WTC11 (cell line): ENCODE data around the gene NIFK. TPM values are rescaled to one million over a fixed set of nuclear protein-coding genes. Genes with fewer than 3 reads are reported as not detected.
A peak's percentile ranks its signal among the peaks of the same experiment; 100 is the strongest.

Source experiments
- ATAC-seq: fragments of 200-7000 bp; cut with Tn5 transposase; 2 replicates; pipeline ENCODE4 v1.10.0; 2021; ENCODE audit warnings: mild to moderate bottlenecking, moderate library complexity
- CTCF ChIA-PET: fragments of 300-600 bp; sonication (Branson Sonifier 250); formaldehyde crosslinking; loops from one replicate; lab custom pipeline; 2021; ENCODE audit warnings: antibody characterized with exemption; lab: Charles Lee
- POLR2A ChIA-PET: fragments of 350-600 bp; sonication (Branson Sonifier 250); formaldehyde crosslinking; loops from one replicate; lab custom pipeline; 2021; ENCODE audit warnings: antibody characterized with exemption; lab: Charles Lee
- DNase-seq: peaks from one replicate; pipeline ENCODE4 v3.0.0; 2021; ENCODE audit warnings: low spot score
- H3K27ac Mint-ChIP-seq: 2 replicates; pipeline ENCODE4 v1.8.0; 2021; ENCODE audit warnings: mixed read lengths
- H3K27me3 Mint-ChIP-seq: 2 replicates; pipeline ENCODE4 v1.8.0; 2021; ENCODE audit warnings: low read depth, mild to moderate bottlenecking, moderate library complexity, mixed read lengths
- H3K36me3 Mint-ChIP-seq: 2 replicates; pipeline ENCODE4 v1.8.0; 2021; ENCODE audit warnings: mixed read lengths
- H3K4me1 Mint-ChIP-seq: 2 replicates; pipeline ENCODE4 v1.8.0; 2022; ENCODE audit warnings: mixed read lengths
- H3K4me3 Mint-ChIP-seq: 2 replicates; pipeline ENCODE4 v1.8.0; 2021; ENCODE audit warnings: mild to moderate bottlenecking, moderate library complexity, mixed read lengths
- H3K9me3 Mint-ChIP-seq: 2 replicates; pipeline ENCODE4 v1.8.0; 2021; ENCODE audit warnings: mixed read lengths
- ATF3 ChIP-seq: sonication (generic); formaldehyde crosslinking; conservative IDR thresholded peaks from 2 replicates; pipeline ENCODE4 v1.8.1; 2022; ENCODE audit warnings: mild to moderate bottlenecking, missing genetic modification reagents
- ESRRA ChIP-seq: sonication (generic); formaldehyde crosslinking; IDR thresholded peaks from 2 replicates; pipeline ENCODE4 v1.8.1; 2022; ENCODE audit warnings: mild to moderate bottlenecking, missing genetic modification reagents, borderline replicate concordance
- FOXJ3 ChIP-seq: sonication (generic); formaldehyde crosslinking; IDR thresholded peaks from 2 replicates; pipeline ENCODE4 v1.9.0; 2021; ENCODE audit warnings: missing genetic modification reagents, mild to moderate bottlenecking, borderline replicate concordance
- GRHL2 ChIP-seq: fragments of 250-450 bp; sonication (Bioruptor Pico); IDR thresholded peaks from 2 replicates; pipeline ENCODE4 v1.8.0; 2022; ENCODE audit warnings: mild to moderate bottlenecking, moderate library complexity; ENCODE audit not compliant: insufficient replicate concordance, severe bottlenecking
- GTF2I ChIP-seq: fragments of 250-450 bp; sonication (Bioruptor Pico); conservative IDR thresholded peaks from 2 replicates; pipeline ENCODE4 v1.4.0; 2021; ENCODE audit warnings: mild to moderate bottlenecking
- HMGA2 ChIP-seq: fragments of 250-450 bp; sonication (Bioruptor Pico); IDR thresholded peaks from 2 replicates; pipeline ENCODE4 v1.4.0; 2021; ENCODE audit warnings: mild to moderate bottlenecking, moderate library complexity
- KAT7 ChIP-seq: sonication (generic); formaldehyde crosslinking; IDR thresholded peaks from 2 replicates; pipeline ENCODE4 v1.8.1; 2023; ENCODE audit warnings: missing genetic modification reagents, mild to moderate bottlenecking, borderline replicate concordance
- MLX ChIP-seq: sonication (generic); formaldehyde crosslinking; IDR thresholded peaks from 2 replicates; pipeline ENCODE4 v1.8.1; 2023; ENCODE audit warnings: mild to moderate bottlenecking, missing genetic modification reagents, moderate library complexity
- MXD4 ChIP-seq: fragments of 250-450 bp; sonication (Bioruptor Pico); IDR thresholded peaks from 2 replicates; pipeline ENCODE4 v1.8.0; 2021; ENCODE audit warnings: mild to moderate bottlenecking, moderate library complexity, borderline replicate concordance
- MYBL2 ChIP-seq: sonication (generic); formaldehyde crosslinking; IDR thresholded peaks from 2 replicates; pipeline ENCODE4 v1.8.1; 2023; ENCODE audit warnings: mild to moderate bottlenecking, moderate library complexity, missing genetic modification reagents
- NFYB ChIP-seq: sonication (generic); formaldehyde crosslinking; conservative IDR thresholded peaks from 2 replicates; pipeline ENCODE4 v1.8.0; 2022; ENCODE audit warnings: low read depth, missing genetic modification reagents
- OVOL2 ChIP-seq: fragments of 250-450 bp; sonication (Bioruptor Pico); IDR thresholded peaks from 2 replicates; pipeline ENCODE4 v1.9.0; 2021; ENCODE audit warnings: mild to moderate bottlenecking, borderline replicate concordance
- RORB ChIP-seq: fragments of 250-450 bp; sonication (Bioruptor Pico); IDR thresholded peaks from 2 replicates; pipeline ENCODE4 v1.9.0; 2021; ENCODE audit warnings: mild to moderate bottlenecking
- STAT6 ChIP-seq: sonication (generic); formaldehyde crosslinking; conservative IDR thresholded peaks from 2 replicates; pipeline ENCODE4 v1.8.1; 2023; ENCODE audit warnings: mild to moderate bottlenecking, low read depth, missing genetic modification reagents, moderate library complexity
- TCF7 ChIP-seq: sonication (generic); formaldehyde crosslinking; IDR thresholded peaks from 2 replicates; pipeline ENCODE4 v1.8.0; 2022; ENCODE audit warnings: mild to moderate bottlenecking, low read depth, missing genetic modification reagents, moderate library complexity
- TEAD4 ChIP-seq: sonication (generic); formaldehyde crosslinking; IDR thresholded peaks from 2 replicates; pipeline ENCODE4 v1.8.0; 2022; ENCODE audit warnings: mild to moderate bottlenecking, missing genetic modification reagents
- ZNF232 ChIP-seq: sonication (generic); formaldehyde crosslinking; IDR thresholded peaks from 2 replicates; pipeline ENCODE4 v1.8.0; 2022; ENCODE audit warnings: mild to moderate bottlenecking, missing genetic modification reagents
- ZNF396 ChIP-seq: fragments of 250-450 bp; sonication (Bioruptor Pico); IDR thresholded peaks from 2 replicates; pipeline ENCODE4 v1.8.0; 2021; ENCODE audit warnings: mild to moderate bottlenecking, moderate library complexity, borderline replicate concordance
- total RNA-seq: library from RNA; stranded (reverse); gene quantifications from 3 replicates; pipeline ENCODE4 v1.2.3, GENCODE V29; 2021
- TF ChIP-seq, protein P1 (sequence below): sonication (generic); formaldehyde crosslinking; IDR thresholded peaks from 2 replicates; pipeline ENCODE4 v1.8.1; 2023; ENCODE audit warnings: mild to moderate bottlenecking, missing genetic modification reagents, moderate library complexity
- TF ChIP-seq, protein P2 (sequence below): sonication (generic); formaldehyde crosslinking; IDR thresholded peaks from 2 replicates; pipeline ENCODE4 v1.8.0; 2023; ENCODE audit warnings: mild to moderate bottlenecking, missing genetic modification reagents
- TF ChIP-seq, protein P3 (sequence below): sonication (generic); formaldehyde crosslinking; IDR thresholded peaks from 2 replicates; pipeline ENCODE4 v1.8.1; 2022; ENCODE audit warnings: low read depth, mild to moderate bottlenecking, moderate library complexity, missing genetic modification reagents, borderline replicate concordance
- TF ChIP-seq, protein P4 (sequence below): sonication (generic); formaldehyde crosslinking; IDR thresholded peaks from 2 replicates; pipeline ENCODE4 v1.8.0; 2022; ENCODE audit warnings: mild to moderate bottlenecking, missing genetic modification reagents

Gene NIFK
- total RNA-seq, 1 experiment from 2014 or later = 91.3 TPM

DNA sequence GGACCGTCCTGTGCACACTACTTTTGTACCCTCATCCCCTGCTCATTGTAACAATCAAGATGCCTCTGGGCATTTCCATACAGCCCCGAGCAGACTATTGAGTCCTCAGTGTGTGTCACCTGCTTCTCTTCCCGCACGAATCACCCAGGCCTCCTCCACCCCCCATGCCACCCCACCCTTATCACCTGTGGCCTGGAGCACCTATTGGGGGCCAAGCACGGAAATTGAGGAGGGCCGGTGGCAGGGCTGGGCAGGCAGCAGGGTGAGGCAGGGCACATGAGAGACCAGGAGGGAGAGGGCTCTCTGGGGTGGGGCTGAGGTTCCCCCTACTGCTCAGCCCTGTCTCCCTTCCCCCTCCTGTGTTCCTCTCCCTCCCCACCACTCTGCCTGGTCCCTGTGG is 4.3 kb upstream of the NIFK start (continued):
- TF ChIP-seq KAT7 (CRISPR knock-in tag) = no peak
- TF ChIP-seq ZNF396 (CRISPR knock-in tag) = no peak
- TF ChIP-seq NFYB (CRISPR knock-in tag) = no peak
- TF ChIP-seq, protein P1, sequence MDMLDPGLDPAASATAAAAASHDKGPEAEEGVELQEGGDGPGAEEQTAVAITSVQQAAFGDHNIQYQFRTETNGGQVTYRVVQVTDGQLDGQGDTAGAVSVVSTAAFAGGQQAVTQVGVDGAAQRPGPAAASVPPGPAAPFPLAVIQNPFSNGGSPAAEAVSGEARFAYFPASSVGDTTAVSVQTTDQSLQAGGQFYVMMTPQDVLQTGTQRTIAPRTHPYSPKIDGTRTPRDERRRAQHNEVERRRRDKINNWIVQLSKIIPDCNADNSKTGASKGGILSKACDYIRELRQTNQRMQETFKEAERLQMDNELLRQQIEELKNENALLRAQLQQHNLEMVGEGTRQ (CRISPR knock-in tag) = no peak
- TF ChIP-seq, protein P2, sequence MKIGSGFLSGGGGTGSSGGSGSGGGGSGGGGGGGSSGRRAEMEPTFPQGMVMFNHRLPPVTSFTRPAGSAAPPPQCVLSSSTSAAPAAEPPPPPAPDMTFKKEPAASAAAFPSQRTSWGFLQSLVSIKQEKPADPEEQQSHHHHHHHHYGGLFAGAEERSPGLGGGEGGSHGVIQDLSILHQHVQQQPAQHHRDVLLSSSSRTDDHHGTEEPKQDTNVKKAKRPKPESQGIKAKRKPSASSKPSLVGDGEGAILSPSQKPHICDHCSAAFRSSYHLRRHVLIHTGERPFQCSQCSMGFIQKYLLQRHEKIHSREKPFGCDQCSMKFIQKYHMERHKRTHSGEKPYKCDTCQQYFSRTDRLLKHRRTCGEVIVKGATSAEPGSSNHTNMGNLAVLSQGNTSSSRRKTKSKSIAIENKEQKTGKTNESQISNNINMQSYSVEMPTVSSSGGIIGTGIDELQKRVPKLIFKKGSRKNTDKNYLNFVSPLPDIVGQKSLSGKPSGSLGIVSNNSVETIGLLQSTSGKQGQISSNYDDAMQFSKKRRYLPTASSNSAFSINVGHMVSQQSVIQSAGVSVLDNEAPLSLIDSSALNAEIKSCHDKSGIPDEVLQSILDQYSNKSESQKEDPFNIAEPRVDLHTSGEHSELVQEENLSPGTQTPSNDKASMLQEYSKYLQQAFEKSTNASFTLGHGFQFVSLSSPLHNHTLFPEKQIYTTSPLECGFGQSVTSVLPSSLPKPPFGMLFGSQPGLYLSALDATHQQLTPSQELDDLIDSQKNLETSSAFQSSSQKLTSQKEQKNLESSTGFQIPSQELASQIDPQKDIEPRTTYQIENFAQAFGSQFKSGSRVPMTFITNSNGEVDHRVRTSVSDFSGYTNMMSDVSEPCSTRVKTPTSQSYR (CRISPR knock-in tag) = no peak
- no peak for TF ChIP-seq TCF7 (CRISPR knock-in tag)
- no peak for TF ChIP-seq ZNF232 (CRISPR knock-in tag)
- no peak for TF ChIP-seq TEAD4 (CRISPR knock-in tag)
- no peak for TF ChIP-seq HMGA2 (CRISPR knock-in tag)
- no peak for TF ChIP-seq OVOL2 (CRISPR knock-in tag)

GRCh38 chr2:121736140-121736461 is 574 bp downstream of the NIFK start:
- Mint-ChIP-seq H3K4me1 (peaks cover 10% of the 10 kb centered on the region), H3K4me3 (peak overlapping the region; percentile 98), H3K27ac (peak overlapping the region; percentile 90), H3K36me3 (peaks cover 34% of the 10 kb centered on the region), H3K9me3 (no peaks in the 10 kb centered on the region), H3K27me3 (no peaks in the 10 kb centered on the region; the same call in 1 of the 2 replicates)
- POLR2A ChIA-PET = interaction anchor here (0.6 to 1.4 kb wide), 6 partner anchors 19 to 614 kb away, joined by 3 to 5 read pairs (median 4); partner anchors contain the start of gene TSN
- TF ChIP-seq FOXJ3 (CRISPR knock-in tag) (no peak), ATF3 (CRISPR knock-in tag) (no peak), GTF2I (CRISPR knock-in tag) (no peak), RORB (no peak), STAT6 (CRISPR knock-in tag) (no peak), ZNF396 (CRISPR knock-in tag) (no peak), MLX (CRISPR knock-in tag) (no peak), TCF7 (CRISPR knock-in tag) (no peak), MYBL2 (CRISPR knock-in tag) (no peak), GRHL2 (CRISPR knock-in tag) (no peak), MXD4 (CRISPR knock-in tag) (no peak), TEAD4 (CRISPR knock-in tag) (no peak), ESRRA (no peak), KAT7 (CRISPR knock-in tag) (no peak)
- TF ChIP-seq, protein P3, sequence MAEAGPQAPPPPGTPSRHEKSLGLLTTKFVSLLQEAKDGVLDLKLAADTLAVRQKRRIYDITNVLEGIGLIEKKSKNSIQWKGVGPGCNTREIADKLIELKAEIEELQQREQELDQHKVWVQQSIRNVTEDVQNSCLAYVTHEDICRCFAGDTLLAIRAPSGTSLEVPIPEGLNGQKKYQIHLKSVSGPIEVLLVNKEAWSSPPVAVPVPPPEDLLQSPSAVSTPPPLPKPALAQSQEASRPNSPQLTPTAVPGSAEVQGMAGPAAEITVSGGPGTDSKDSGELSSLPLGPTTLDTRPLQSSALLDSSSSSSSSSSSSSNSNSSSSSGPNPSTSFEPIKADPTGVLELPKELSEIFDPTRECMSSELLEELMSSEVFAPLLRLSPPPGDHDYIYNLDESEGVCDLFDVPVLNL (CRISPR knock-in tag) = no peak
- TF ChIP-seq, protein P1 (CRISPR knock-in tag) = no peak
- TF ChIP-seq, protein P4, sequence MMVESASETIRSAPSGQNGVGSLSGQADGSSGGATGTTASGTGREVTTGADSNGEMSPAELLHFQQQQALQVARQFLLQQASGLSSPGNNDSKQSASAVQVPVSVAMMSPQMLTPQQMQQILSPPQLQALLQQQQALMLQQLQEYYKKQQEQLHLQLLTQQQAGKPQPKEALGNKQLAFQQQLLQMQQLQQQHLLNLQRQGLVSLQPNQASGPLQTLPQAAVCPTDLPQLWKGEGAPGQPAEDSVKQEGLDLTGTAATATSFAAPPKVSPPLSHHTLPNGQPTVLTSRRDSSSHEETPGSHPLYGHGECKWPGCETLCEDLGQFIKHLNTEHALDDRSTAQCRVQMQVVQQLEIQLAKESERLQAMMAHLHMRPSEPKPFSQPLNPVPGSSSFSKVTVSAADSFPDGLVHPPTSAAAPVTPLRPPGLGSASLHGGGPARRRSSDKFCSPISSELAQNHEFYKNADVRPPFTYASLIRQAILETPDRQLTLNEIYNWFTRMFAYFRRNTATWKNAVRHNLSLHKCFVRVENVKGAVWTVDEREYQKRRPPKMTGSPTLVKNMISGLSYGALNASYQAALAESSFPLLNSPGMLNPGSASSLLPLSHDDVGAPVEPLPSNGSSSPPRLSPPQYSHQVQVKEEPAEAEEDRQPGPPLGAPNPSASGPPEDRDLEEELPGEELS (CRISPR knock-in tag) = no peak
- DNase-seq = no peak
- CTCF ChIA-PET = interaction anchor here (0.9 to 3.3 kb wide), 6 partner anchors 12 to 334 kb away, joined by 3 to 10 read pairs (median 6); no protein-coding TSS in a partner anchor
- ATAC-seq = no peak
